GM18511 (cell line): ENCODE measurements around the gene FBXO21.
"Not testable (repeated sequence)": the region's sequence is repeated elsewhere in the genome, so short reads cannot be mapped to it uniquely, and the experiment has no call there.

Experiments used
- ATAC-seq: cut with Tn5 transposase; IDR thresholded peaks from one replicate; pipeline ENCODE4 v1.9.1; 2021; ENCODE audit warnings: mild to moderate bottlenecking, moderate library complexity; ENCODE audit not compliant: unreplicated experiment

The FBXO21 gene

DNA sequence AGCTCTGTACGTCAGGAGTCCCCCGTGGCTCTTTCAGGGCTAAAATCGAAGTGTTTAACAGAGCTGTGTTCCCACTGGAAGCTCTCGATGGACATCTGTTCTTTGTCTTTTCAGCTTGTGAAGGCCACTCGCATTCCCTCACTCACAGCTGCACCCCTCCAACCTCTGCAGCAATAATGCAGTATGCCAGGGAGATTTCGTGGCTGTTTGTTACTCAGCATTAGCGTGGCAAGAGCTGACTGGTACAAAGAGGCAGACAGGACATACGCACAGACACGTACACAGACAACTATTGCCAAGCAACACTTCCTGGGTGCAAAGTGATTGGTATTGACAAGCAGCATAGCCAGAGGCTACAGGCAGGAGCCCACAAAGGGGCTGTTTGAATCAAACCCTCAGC is 11.8 kb upstream of the FBXO21 start:
- ATAC-seq = no peak

DNA sequence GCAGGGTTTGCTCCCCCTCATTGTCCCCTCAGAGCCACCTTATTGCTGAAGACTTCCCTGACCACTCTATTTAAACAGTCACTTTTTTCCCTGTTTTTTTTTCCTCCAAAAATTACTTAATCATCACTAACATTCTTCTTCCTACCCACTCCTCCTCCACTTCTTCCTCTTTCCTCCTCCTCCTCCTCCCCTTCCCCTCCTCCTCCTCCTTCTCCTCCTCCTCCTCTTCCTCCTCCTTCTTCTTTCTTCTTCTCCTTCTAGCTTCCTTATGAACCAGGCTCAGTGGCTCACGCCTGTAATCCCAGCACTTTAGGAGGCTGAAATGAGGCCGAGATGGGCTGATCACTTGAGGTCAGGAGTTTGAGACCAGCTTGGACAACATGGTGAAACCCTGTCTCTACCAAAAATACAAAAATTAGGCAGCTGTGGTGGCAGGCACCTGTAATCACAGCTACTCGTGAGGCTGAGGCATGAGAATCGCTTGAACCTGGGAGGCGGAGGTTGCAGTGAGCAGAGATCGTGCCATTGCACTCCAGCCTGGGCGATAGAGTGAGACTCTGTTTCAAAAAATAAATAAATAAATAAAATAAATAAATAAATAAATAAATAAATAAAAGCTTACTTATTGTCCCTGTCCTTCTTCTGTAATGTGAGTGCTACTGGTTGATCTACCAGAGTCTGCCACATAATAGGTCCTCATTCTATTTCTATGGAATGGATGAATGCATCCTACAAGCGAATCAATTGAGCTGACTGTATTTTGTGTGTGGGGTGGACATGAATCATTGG is 9.9 kb upstream of the FBXO21 start:
- ATAC-seq = not testable (repeated sequence)

DNA sequence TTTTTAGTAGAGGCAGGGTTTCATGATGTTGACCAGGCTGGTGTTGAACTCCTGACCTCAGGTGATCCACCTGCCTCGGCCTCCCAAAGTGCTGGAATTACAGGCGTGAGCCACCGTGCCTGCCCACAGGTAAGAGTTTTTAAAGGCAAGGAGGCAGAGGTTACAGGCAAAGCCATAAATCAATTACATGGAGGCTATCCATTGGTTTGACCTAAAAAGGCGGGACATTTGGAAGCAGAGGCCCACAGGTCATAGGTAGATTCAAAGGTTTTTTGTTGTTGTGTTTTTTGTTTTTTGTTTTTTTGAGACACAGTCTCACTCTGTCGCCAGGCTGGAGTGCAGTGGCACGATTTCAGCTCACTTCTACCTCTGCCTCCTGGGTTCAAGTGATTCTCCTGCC is 6.1 kb upstream of the FBXO21 start:
- ATAC-seq = not testable (repeated sequence)

DNA sequence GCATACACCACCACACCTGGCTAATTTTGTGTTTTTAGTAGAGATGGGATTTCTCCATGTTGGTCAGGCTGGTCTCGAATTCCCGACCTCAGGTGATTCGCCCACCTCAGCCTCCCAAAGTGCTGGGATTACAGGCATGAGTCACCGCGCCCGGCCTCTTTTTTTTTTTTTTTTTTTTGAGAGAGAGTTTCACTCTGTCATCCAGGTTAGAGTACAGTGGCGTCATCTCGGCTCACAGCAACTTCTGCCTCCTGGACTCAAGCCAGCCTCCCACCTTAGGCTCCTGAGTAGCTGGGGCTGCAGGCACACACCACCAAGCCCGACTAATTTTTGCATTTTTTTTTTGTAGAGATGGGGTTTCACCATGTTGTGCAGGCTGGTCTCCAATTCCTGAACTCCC is 4.8 kb upstream of the FBXO21 start:
- not testable (repeated sequence) for ATAC-seq

DNA sequence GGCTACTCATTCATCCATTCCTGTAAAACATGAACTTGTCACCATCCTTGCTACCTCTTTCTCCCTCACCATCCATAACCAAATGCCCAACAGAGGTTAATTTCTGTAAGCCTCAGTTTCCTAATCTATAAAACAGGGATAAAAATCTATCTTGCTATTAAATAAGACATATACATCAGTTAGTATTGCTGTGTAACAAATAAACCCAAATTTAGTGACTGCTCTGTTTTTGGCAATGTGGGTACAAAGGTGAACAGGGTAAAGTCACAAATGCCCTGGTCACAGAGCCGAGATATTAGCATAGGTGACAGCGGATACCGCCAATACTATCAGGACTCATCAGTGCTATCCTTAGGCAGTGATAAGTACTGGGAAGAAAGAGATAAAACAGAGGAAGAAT is 3.6 kb upstream of the FBXO21 start:
- ATAC-seq = no peak

DNA sequence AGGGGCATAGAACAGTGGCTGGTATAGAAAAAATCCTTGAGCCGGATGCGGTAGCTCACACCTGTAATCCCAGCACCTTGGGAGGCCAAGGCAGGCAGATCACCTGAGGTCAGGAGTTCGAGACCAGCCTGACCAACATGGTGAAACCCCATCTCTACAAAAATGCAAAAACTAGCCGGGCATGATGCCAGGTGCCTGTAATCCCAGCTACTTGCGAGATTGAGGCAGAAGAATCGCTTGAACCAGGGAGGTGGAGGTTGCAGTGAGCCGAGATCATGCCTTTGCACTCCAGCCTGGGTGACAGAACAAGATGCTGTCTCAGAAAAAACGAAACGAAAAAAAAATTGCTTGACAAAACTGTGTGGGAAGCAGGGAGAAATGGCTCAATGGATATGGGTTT is 2.3 kb upstream of the FBXO21 start:
- ATAC-seq = not testable (repeated sequence)

DNA sequence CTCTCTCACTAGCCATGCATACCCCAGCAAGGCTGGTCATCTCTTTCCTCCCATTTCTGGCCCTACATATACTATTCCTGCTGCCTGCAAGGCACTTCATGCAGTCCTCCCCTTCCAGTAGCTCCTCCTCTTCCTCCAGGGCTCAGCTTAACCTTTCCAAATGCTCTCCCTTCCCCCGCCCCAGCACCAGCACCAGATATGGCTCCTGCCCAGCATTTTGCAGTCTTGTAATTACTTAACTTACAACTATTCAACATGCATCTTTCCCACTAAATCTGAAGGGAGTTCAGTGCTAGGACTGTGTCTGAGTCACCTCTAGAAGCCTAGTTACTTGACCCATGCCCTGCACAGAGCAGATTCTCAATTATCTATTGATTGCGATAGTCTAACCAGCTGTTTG is 1.8 kb upstream of the FBXO21 start:
- ATAC-seq = no peak

DNA sequence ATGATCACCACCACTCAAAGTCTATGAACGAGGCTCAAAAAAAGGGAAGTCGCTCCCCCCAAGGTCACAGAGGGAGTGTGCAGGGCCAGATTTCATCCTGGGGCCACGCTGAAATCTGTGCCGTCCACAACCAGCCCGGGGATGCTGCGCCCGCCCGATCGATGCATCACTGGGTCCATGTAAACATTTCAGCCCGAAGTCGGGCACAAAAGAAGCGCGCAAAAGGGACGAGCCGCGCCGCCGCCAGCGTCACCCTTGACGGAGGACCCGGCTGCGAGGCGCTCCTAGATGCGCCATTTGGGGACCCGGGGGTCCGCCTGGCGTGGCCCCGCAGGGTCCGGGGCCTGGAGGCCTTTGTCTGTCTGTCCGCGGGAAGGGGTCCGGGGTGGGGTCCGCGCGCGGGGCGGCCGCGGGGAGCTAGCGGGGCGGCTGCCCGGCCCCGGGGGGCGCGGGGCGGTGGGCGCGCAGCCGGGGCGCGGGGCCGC is 503 bp downstream of the FBXO21 start:
- ATAC-seq = peak; percentile 47

DNA sequence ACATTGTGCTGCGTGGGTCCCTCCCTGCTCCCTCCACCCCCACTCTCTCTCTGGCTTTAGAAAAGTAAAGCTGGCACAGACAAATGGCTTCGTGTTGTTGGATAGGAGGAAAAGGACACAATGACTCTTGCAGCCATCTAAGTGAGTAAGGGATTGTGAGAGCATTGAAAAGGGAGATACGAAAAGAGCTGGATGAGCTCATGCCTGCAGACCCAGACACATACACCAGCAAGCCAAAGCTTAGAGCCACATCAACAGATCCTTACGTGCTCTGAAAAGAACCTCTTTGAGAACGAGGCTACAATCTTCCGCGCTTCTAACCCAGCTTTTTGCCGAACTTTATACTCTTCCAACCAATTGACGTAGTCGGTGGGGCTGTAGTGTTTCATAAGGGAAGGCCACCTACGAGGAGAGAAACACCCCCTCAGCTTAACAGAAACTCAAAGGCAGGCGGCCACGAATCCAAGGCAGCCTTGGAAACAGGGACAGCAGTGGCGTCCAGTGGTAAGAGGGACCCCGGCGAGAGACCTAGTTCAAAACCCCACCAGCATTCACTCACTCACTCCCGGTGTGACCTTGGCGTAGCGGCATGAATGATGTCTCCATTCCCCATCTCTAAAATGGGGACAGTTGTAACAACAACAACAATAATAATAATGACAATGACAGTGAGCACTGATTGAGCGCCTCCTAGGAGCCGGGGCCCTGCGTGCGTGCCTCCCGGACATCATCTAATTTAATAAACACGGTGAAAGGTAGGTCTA is 1.1 kb downstream of the FBXO21 start:
- no peak for ATAC-seq

DNA sequence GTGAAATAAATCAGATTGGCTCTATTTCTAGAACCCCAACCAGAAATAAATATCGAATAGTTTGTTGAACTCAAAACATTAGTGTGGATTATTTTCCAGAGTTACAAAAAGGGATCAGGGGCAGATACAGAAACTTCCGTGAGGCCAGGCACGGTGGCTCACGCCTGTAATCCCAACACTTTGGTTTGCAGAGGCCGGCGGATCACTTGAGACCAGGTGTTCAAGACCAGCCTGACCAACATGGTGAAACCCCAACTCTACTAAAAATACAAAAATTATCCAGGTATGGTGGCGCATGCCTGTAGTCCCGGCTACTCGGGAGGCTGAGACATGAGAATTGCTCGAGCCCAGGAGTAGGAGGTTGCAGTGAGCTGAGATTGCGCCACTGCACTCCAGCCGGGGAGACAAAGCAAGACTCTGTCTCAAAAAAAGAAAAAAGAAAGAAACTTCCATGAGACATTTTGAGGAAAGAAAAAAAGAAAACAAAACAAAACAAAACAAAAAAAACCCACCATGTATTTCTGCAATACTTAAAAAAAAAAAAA is 2.1 kb downstream of the FBXO21 start:
- ATAC-seq = no peak

DNA sequence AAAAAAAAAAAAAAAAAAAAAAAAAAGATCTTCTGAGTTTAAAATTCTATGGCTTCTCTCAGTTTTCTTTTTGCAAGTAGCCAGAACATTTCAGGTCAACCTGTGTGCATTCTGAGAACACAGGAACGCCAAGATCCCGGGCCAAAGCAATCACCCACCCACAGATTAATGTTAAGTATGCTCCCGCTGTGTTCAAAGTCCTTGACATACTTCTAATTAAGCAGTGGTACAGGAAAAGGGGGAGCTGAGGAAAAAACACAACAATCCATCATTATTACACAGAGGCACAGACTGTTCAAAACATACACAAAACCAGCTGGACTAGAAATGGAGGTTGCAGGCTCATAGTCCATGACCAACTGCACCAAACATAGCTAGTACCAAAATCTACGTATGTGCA is 2.8 kb downstream of the FBXO21 start:
- ATAC-seq = no peak

DNA sequence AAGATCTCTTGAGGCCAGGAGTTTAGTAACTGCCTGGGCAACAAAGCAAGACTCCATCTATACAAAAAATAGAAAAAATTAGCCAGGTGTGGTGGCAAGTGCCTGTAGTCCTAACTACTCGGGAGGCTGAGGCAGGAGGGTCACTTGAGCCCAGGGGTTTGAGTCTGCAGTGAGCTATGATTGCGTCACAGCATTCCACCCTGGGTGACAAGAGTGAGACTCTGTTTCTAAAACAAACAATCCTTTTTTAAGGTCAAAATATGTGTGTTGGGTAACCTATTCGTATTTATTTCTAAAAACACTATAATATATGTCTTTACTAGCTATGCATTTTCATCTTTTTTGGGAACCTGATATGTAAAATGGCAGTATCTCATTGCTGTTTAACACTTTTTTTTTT is 7.4 kb downstream of the FBXO21 start:
- ATAC-seq = no peak

DNA sequence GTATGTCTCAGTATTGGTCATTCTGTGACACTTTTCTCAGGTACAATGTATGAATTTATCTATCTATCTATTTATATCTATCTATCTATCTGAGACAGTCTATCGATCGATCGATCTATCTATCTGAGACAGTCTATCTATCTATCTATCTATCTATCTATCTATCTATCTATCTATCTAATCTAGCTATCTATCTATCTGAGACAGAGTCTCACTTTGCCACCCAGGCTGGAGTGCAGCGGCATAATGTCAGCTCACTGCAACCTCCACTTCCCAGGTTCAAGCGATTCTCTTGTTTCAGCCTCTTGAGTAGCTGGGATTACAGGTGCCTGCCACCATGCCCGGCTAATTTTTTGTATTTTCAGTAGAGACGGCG is 8.8 kb downstream of the FBXO21 start:
- not testable (repeated sequence) for ATAC-seq

DNA sequence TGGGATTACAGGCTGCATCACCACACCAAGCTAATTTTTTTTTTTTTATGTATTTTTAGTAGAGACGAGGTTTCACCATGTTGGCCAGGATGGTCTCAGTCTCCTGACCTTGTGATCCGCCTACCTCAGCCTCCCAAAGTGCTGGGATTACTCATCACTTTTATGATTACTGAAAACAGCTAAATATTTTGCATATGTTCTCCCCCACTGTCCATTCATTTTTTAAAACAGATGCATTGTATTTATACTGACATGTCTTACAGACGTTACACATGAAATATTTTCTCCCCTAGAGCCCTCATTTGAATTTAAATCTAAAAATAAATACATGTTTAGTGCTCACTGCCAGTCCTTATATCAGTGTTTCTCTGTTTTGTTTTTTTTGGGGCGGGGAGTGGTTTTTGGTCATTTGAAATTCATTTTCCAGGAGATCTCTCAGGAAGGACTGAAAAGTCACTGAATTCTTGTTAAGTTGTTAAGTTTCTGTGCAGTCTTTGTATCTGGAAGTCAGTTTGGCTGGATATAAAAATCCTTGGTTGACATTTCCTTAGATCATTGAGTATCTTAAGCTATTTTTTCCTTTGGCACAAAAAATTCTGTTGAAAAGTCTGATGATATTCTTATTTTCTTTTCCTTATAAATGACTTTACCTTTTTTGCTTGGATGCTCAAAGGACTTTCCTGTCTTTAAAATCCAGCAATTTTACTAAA is 9.4 kb downstream of the FBXO21 start:
- ATAC-seq = no peak

DNA sequence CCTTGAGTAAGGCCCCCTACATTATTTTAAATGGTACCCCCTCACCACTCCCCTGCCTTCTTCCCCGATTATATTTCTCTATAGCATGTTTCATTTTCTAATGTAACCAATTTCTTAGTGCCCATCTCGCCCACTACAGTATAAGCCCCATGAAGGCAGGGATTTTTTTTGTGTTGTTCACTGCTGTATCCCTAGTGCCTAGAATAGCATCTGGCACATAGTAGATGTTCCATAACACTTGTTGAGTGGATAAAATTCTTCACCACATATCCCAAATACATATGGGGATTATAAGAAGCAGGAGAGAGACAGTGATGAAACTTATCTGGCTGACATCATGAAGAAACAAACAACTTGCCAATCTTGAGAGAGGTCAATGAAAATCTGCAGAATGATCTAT is 11.5 kb downstream of the FBXO21 start:
- no peak for ATAC-seq

DNA sequence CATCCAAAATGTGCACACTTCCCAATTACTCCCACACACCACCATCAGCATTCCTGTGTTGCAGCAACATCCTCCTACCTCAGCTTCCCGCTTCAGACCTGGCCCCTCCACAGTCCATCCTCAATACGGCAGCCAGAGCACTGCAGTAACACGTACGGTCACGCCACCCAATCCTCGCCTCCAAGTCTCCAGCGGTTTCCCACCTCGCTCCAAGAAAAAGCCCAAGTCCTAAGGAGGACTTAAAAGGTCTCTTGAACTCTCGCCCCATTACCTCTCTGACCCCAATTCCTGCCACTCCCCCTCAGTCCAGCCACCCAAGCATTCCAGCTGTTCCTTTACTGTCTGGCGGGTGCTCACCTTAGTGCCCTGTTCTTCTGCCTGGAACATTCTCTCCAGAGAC is 12.0 kb downstream of the FBXO21 start:
- ATAC-seq = no peak

DNA sequence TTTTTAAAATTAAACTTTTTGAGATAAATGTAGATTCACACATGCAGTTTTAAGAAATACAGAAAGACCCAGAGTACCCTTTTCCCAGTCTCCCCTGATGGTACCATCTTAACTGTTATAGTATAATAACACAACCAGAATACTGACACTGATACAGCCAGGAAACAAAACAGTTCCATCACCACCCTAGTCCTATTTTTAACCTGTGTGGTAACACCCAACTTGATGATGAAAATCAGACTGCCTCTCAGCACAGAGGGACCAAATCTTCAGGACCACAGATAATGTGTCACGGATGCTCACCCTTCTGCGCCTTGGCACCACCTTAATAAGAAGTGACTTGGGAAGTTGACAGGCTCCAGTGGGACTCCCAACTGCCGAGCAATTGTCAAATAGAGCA is 18.1 kb downstream of the FBXO21 start:
- ATAC-seq = no peak

DNA sequence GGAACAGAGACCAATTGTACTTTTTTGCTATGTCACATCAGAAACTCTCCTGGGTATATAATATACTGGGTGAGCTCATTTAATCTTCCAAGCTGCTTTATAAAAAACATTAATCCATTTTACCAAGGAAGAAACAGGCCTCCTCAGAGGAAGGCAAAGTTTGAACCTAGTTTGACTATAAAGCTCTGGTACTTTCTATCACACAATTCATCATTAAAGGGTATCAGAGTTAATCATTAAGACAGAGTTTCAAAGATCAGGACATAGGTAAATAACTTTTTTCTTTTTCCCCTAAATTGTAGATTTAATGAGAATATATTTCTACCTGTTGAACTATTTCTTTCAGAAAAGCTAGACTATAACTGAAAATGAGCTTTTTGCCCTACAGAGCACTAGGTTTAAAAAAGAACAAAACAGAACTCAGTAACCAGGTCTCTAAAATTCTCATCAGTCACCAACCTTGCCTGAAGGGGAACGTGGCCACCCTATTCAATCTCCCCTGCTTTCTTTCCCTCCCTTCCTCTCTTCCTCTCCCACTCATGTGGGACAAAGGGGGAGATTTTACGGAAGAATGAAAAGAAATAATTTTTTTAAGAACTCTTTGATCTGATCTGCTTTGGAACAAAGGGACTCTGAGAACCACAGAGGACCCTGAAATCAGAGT is 18.6 kb downstream of the FBXO21 start:
- no peak for ATAC-seq

DNA sequence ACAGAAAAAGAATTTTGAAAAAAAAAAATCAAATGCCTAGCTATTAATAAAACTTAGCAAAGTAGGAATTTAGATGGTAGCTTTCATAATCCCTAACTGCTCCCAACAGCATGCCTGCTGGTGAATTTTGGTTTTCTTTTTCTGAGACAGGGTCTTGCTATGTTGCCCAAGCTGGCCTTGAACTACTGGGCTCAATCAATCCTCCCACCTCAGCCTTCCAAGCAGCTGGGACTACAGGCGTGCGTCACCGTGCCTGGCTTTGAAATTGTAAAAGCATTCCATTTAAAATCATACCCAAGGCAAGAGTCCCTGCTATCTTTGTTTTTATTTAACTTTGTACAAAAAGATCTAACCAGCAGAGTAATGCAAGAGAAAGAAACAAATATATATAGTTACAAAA is 20.7 kb downstream of the FBXO21 start:
- no peak for ATAC-seq

DNA sequence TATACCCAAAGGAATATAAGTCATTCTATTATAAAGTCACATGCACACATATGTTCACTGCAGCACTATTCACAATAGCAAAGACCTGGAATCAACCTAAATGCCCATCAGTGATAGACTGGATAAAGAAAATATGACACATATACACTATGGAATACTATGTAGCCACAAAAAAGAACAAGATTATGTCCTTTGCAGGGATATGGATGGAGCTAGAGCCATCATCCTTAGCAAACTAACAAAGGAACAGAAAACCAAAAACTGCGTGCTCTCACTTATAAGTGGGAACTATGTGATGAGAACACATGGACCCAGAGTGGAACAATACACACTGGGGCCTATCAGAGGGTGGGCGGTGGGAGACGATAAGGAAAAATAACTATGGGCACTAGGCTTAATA is 21.3 kb downstream of the FBXO21 start:
- no peak for ATAC-seq

DNA sequence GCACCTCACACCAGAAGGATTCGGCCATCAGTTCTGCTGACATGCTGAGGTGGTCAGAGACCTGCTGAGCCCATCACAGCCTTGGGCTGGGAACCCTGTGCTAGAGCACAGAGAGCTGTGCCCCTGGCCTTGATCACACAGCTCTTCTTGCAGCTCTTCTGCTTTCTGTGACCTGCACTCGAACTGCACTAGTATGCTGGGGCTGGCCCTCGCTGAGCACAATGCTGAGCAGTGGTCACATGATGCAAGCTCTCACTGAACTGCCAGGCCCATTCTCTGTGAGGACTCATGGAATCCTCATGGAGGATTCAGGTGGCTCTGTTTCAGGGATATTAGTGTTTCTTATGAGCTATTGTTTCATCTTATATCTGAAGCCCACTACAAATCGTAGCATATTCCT is 22.5 kb downstream of the FBXO21 start:
- ATAC-seq = no peak
